Lower leg skin (tissue), 4 donors: ENCODE measurements around the gene SLC17A8. TPM values are rescaled to one million over a fixed set of nuclear protein-coding genes. Genes with fewer than 3 reads are reported as not detected.

ENCODE experiments used
- DNase-seq, 2 donors: peaks; one replicate each; pipeline ENCODE4 v3.0.0-alpha.2; 2019; ENCODE audit warnings: low spot score in 2 of 2
- H3K4me3 ChIP-seq: fragments of 200-600 bp; sonication (generic); 2 replicates; pipeline ENCODE4 v1.5.1; 2017; ENCODE audit warnings: mild to moderate bottlenecking, low read depth; ENCODE audit not compliant: poor library complexity, severe bottlenecking
- CTCF ChIP-seq, 3 donors: fragments of 450-650 bp; IDR thresholded peaks; one replicate each; pipeline ENCODE4 v1.5.1; 2016; ENCODE audit warnings: antibody characterized with exemption in 3 of 3, mild to moderate bottlenecking in 3 of 3, moderate library complexity in 2 of 3
- POLR2A ChIP-seq, 2 donors: fragments of 450-650 bp; IDR thresholded peaks; one replicate each; pipeline ENCODE4 v1.6.1; 2016 to 2017; ENCODE audit warnings: antibody characterized with exemption in 2 of 2, mild to moderate bottlenecking in 1 of 2, moderate library complexity in 1 of 2
- WGBS, 2 donors: methylation state at CpG; one replicate each; pipeline ENCODE4 v1.1.5; 2018; 5-methylcytosine and 5-hydroxymethylcytosine counted together
- intact Hi-C: fragments of 100-400 bp; cut with DNase I; formaldehyde crosslinking; loops from one replicate; pipeline ENCODE4 v1.15.0; 2023; ENCODE audit warnings: low total_unique reads
- total RNA-seq, 4 donors: library from RNA; depleted of rRNA; stranded (reverse); fragments of >200 nt; gene quantifications; one replicate each; pipeline ENCODE4 v1.1.0, GENCODE V29; 2016

SLC17A8 gene
- total RNA-seq, 4 donors from 2014 or later = not detected

- no peak for DNase-seq
- no peak overlapping the region for H3K4me3 ChIP-seq
- TF ChIP-seq CTCF (IDR thresholded peaks at IDR 0.05) (no peak), POLR2A (IDR thresholded peaks at IDR 0.05) (no peak)
- intact Hi-C loops = no loop called here
These were observed 3.6 kb downstream of the SLC17A8 start for GRCh38 chr12:100360450-100360849.

GRCh38 chr12:100364324-100364723 lies 7.5 kb downstream of the SLC17A8 start:
- intact Hi-C loops = no loop called here
- WGBS, 2 donors = 90 to 92% methylated on average over 4 of the region's 4 CpGs
- DNase-seq = no peak
- no peak for TF ChIP-seq POLR2A (IDR thresholded peaks at IDR 0.05)
- TF ChIP-seq CTCF (IDR thresholded peaks at IDR 0.05) = no peak
- H3K4me3 ChIP-seq = no peak overlapping the region

GRCh38 chr12:100365411-100365810 lies 8.5 kb downstream of the SLC17A8 start:
- intact Hi-C loops = no loop called here
- 45 to 49% methylated on average over 2 of the region's 2 CpGs for WGBS, 2 donors
- no peak overlapping the region for H3K4me3 ChIP-seq
- DNase-seq = no peak
- TF ChIP-seq POLR2A (IDR thresholded peaks at IDR 0.05) = no peak
- no peak for TF ChIP-seq CTCF (IDR thresholded peaks at IDR 0.05)

- intact Hi-C loops = no loop called here
- no peak for DNase-seq
- no peak for TF ChIP-seq CTCF (IDR thresholded peaks at IDR 0.05)
- TF ChIP-seq POLR2A (IDR thresholded peaks at IDR 0.05) = no peak
- no peak overlapping the region for H3K4me3 ChIP-seq
- WGBS, 2 donors = 71 to 82% methylated on average over 1 of the region's 1 CpG
These were observed 11.2 kb downstream of the SLC17A8 start for GRCh38 chr12:100368066-100368465.

- intact Hi-C loops = no loop called here
- 72 to 75% methylated on average over 6 of the region's 6 CpGs for WGBS, 2 donors
- no peak overlapping the region for H3K4me3 ChIP-seq
- no peak for DNase-seq
- TF ChIP-seq CTCF (IDR thresholded peaks at IDR 0.05) = no peak
- TF ChIP-seq POLR2A (IDR thresholded peaks at IDR 0.05) = no peak
These were observed 14.3 kb downstream of the SLC17A8 start for GRCh38 chr12:100371146-100371545.

- intact Hi-C loops = no loop called here
- WGBS, 2 donors = 36 to 37% methylated on average over 11 of the region's 11 CpGs
- DNase-seq = no peak
- H3K4me3 ChIP-seq = no peak overlapping the region
- no peak for TF ChIP-seq CTCF (IDR thresholded peaks at IDR 0.05)
- no peak for TF ChIP-seq POLR2A (IDR thresholded peaks at IDR 0.05)
These were observed 16.2 kb downstream of the SLC17A8 start for GRCh38 chr12:100372853-100373640.
